ENCODE data around the gene CAPN15. TPM values are rescaled to one million over a fixed set of nuclear protein-coding genes. Genes with fewer than 3 reads are reported as not detected.

CAPN15 gene
- total RNA-seq, 1 donor from 2014 or later: 45.2 TPM

GRCh38 chr16:508884-509736 lies 18.4 kb upstream of the CAPN15 start:
- no peaks in the 10 kb centered on the region for H3K36me3 ChIP-seq

GRCh38 chr16:510066-510825 lies 17.3 kb upstream of the CAPN15 start:
- intact Hi-C loops (cut with DNase I): no loop called here
- ATAC-seq: no peak

More at GRCh38 chr16:508884-509736, 18.4 kb upstream of the CAPN15 start:
- DNase-seq (no peak), ATAC-seq (peak; percentile 22)
- TF ChIP-seq, protein P1, sequence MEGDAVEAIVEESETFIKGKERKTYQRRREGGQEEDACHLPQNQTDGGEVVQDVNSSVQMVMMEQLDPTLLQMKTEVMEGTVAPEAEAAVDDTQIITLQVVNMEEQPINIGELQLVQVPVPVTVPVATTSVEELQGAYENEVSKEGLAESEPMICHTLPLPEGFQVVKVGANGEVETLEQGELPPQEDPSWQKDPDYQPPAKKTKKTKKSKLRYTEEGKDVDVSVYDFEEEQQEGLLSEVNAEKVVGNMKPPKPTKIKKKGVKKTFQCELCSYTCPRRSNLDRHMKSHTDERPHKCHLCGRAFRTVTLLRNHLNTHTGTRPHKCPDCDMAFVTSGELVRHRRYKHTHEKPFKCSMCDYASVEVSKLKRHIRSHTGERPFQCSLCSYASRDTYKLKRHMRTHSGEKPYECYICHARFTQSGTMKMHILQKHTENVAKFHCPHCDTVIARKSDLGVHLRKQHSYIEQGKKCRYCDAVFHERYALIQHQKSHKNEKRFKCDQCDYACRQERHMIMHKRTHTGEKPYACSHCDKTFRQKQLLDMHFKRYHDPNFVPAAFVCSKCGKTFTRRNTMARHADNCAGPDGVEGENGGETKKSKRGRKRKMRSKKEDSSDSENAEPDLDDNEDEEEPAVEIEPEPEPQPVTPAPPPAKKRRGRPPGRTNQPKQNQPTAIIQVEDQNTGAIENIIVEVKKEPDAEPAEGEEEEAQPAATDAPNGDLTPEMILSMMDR (IDR thresholded peaks at IDR 0.05): no peak
- H3K9me3 ChIP-seq: no peaks in the 10 kb centered on the region
- no peaks in the 10 kb centered on the region for H3K4me1 ChIP-seq
- intact Hi-C loops (cut with DNase I): no loop called here
- H3K27ac ChIP-seq: no peak overlapping the region
- no peaks in the 10 kb centered on the region for H3K27me3 ChIP-seq
- H3K4me3 ChIP-seq: no peak overlapping the region

DNA sequence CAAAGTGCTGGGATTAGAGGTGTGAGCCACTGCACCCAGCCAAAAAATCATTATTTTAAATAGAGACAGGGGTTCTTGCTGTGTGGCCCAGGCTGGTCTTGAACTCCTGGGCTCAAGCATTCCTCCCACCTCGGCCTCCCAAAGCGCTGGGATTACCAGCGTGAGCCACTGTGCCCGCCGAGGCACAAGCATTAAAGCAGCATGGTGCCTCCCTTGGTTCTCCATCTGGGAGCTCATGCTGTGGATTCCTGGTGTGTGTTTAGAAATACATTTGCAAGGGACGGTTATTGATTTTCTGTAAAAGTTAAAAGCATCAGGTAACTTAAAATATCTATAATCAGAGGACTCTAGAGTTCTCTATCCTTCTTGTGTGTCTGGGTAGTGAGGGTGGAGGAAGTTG lies 14.7 kb upstream of the CAPN15 start:
- Histone ChIP-seq H3K4me1 (no peaks in the 10 kb centered on the region), H3K27ac (no peak overlapping the region), H3K9me3 (no peaks in the 10 kb centered on the region), H3K4me3 (no peak overlapping the region), H3K27me3 (no peaks in the 10 kb centered on the region), H3K36me3 (peaks cover 11% of the 10 kb centered on the region)
- TF ChIP-seq, protein P1 (IDR thresholded peaks at IDR 0.05): no peak
- intact Hi-C loops (cut with DNase I): no loop called here
- no peak for DNase-seq
- ATAC-seq: no peak

More at GRCh38 chr16:510066-510825, 17.3 kb upstream of the CAPN15 start:
- TF ChIP-seq, protein P1 (IDR thresholded peaks at IDR 0.05): no peak
- H3K4me3 ChIP-seq: no peak overlapping the region
- no peaks in the 10 kb centered on the region for H3K9me3 ChIP-seq
- DNase-seq: no peak
- H3K27me3 ChIP-seq: no peaks in the 10 kb centered on the region
- H3K4me1 ChIP-seq: no peaks in the 10 kb centered on the region
- H3K27ac ChIP-seq: no peak overlapping the region
- H3K36me3 ChIP-seq: no peaks in the 10 kb centered on the region

DNA sequence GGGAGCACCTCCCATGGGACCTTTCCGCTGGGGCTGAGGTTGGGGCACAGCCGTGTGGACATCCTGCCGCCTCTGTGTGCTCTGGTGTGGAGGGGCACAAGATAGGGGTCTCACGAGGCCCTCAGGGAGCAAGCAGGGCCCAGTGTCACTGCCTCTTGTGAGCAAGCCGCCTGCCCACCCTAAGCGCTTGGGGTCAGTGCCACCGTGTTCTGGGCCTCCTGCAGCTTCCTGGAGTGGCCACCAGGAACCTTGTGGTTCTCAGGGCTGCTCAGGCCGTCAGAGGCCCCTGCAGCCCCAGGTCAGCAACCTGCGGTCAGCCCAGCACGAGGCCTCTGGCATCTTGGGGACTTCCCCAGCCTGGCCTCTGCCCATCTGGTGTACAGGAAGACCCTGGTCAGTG lies 13.6 kb upstream of the CAPN15 start:
- H3K27me3 ChIP-seq: no peaks in the 10 kb centered on the region
- ATAC-seq (peak; percentile 12), DNase-seq (no peak)
- no peaks in the 10 kb centered on the region for H3K4me1 ChIP-seq
- TF ChIP-seq, protein P1 (IDR thresholded peaks at IDR 0.05): no peak
- H3K27ac ChIP-seq: no peak overlapping the region
- peaks cover 12% of the 10 kb centered on the region for H3K36me3 ChIP-seq
- no peaks in the 10 kb centered on the region for H3K9me3 ChIP-seq
- intact Hi-C loops (cut with DNase I): no loop called here
- H3K4me3 ChIP-seq: no peak overlapping the region

GRCh38 chr16:515175-515938 lies 12.2 kb upstream of the CAPN15 start:
- TF ChIP-seq, protein P1 (IDR thresholded peaks at IDR 0.05): no peak
- Histone ChIP-seq H3K4me3 (no peak overlapping the region), H3K4me1 (no peaks in the 10 kb centered on the region), H3K36me3 (peaks cover 26% of the 10 kb centered on the region), H3K27me3 (no peaks in the 10 kb centered on the region), H3K27ac (no peak overlapping the region), H3K9me3 (no peaks in the 10 kb centered on the region)
- ATAC-seq (no peak), DNase-seq (no peak)
- intact Hi-C loops (cut with DNase I): no loop called here

Measured in upper lobe of right lung (tissue), 1 donor.